ENCODE measurements around the gene HCFC1R1. TPM values are rescaled to one million over a fixed set of nuclear protein-coding genes. Genes with fewer than 3 reads are reported as not detected.

Gene HCFC1R1
- total RNA-seq, 2 donors from 2014 or later: 49.8 to 59.1 TPM

- Histone ChIP-seq H3K9me3 (ENCODE audit: control insufficient read depth, low read length) (no peaks in the 10 kb centered on the region), H3K36me3 (ENCODE audit: control insufficient read depth, insufficient read depth, low read length) (peaks cover 2% of the 10 kb centered on the region), H3K9ac (ENCODE audit: extremely low read depth, low read length, poor library complexity, severe bottlenecking) (no peak overlapping the region), H3K4me1 (ENCODE audit: control insufficient read depth, insufficient read depth, low read length) (peaks cover 33% of the 10 kb centered on the region), H3K4me3 (ENCODE audit: low read length) (no peak overlapping the region), H3K27me3 (ENCODE audit: control insufficient read depth, insufficient read depth, low read length, poor library complexity, severe bottlenecking) (no peaks in the 10 kb centered on the region), H3K27ac (ENCODE audit: low read depth, low read length) (no peak overlapping the region)
- no peak for TF ChIP-seq CTCF (conservative IDR thresholded peaks at IDR 0.05)
- peak overlapping the region; percentile 98 for H3K27ac Mint-ChIP-seq
- 54% methylated on average over 7 to 21 of the region's 21 CpGs for WGBS, 2 experiments (ENCODE audit: insufficient coverage in 1 of 2, insufficient read length in 1 of 2)
- H3K4me3 Mint-ChIP-seq: peak overlapping the region; percentile 51
- no peaks in the 10 kb centered on the region for H3K9me3 Mint-ChIP-seq
- H3K27me3 Mint-ChIP-seq (ENCODE audit: insufficient read depth): peaks cover 21% of the 10 kb centered on the region
- peaks cover 58% of the 10 kb centered on the region for H3K4me1 Mint-ChIP-seq
- H3K36me3 Mint-ChIP-seq (ENCODE audit: low read depth): peaks cover 4% of the 10 kb centered on the region
- peak; percentile 95 for DNase-seq
Observed at GRCh38 chr16:3009568-3010390, 14.0 kb downstream of the HCFC1R1 start.

GRCh38 chr16:3008690-3009037, 15.1 kb downstream of the HCFC1R1 start:
- no peaks in the 10 kb centered on the region for H3K27me3 ChIP-seq (ENCODE audit: control insufficient read depth, insufficient read depth, low read length, poor library complexity, severe bottlenecking)
- DNase-seq: no peak
- peaks cover 16% of the 10 kb centered on the region for H3K27me3 Mint-ChIP-seq (ENCODE audit: insufficient read depth)
- no peak overlapping the region for H3K27ac ChIP-seq (ENCODE audit: low read depth, low read length)
- H3K4me1 ChIP-seq (ENCODE audit: control insufficient read depth, insufficient read depth, low read length): peaks cover 33% of the 10 kb centered on the region
- H3K36me3 ChIP-seq (ENCODE audit: control insufficient read depth, insufficient read depth, low read length): no peaks in the 10 kb centered on the region
- H3K27ac Mint-ChIP-seq: peak overlapping the region; percentile 98
- peaks cover 49% of the 10 kb centered on the region for H3K4me1 Mint-ChIP-seq
- no peaks in the 10 kb centered on the region for H3K9me3 Mint-ChIP-seq
- H3K9me3 ChIP-seq (ENCODE audit: control insufficient read depth, low read length): no peaks in the 10 kb centered on the region
- WGBS, 2 experiments (ENCODE audit: insufficient coverage in 1 of 2, insufficient read length in 1 of 2): 65 to 100% methylated on average over 1 to 4 of the region's 4 CpGs
- peak overlapping the region; percentile 51 for H3K4me3 Mint-ChIP-seq
- no peak overlapping the region for H3K9ac ChIP-seq (ENCODE audit: extremely low read depth, low read length, poor library complexity, severe bottlenecking)
- H3K36me3 Mint-ChIP-seq (ENCODE audit: low read depth): no peaks in the 10 kb centered on the region
- TF ChIP-seq CTCF (conservative IDR thresholded peaks at IDR 0.05): no peak
- H3K4me3 ChIP-seq (ENCODE audit: low read length): no peak overlapping the region

- H3K27me3 Mint-ChIP-seq (ENCODE audit: insufficient read depth): peaks cover 14% of the 10 kb centered on the region
- H3K4me1 Mint-ChIP-seq: peaks cover 44% of the 10 kb centered on the region
- H3K9ac ChIP-seq (ENCODE audit: extremely low read depth, low read length, poor library complexity, severe bottlenecking): no peak overlapping the region
- H3K4me1 ChIP-seq (ENCODE audit: control insufficient read depth, insufficient read depth, low read length): peaks cover 33% of the 10 kb centered on the region
- no peaks in the 10 kb centered on the region for H3K36me3 ChIP-seq (ENCODE audit: control insufficient read depth, insufficient read depth, low read length)
- DNase-seq: peak; percentile 96
- peak overlapping the region; percentile 98 for H3K27ac Mint-ChIP-seq
- H3K36me3 Mint-ChIP-seq (ENCODE audit: low read depth): no peaks in the 10 kb centered on the region
- H3K9me3 Mint-ChIP-seq: no peaks in the 10 kb centered on the region
- H3K9me3 ChIP-seq (ENCODE audit: control insufficient read depth, low read length): no peaks in the 10 kb centered on the region
- H3K4me3 ChIP-seq (ENCODE audit: low read length): peak overlapping the region; percentile 53
- H3K4me3 Mint-ChIP-seq: peak overlapping the region; percentile 51
- peak; percentile 18 for TF ChIP-seq CTCF (conservative IDR thresholded peaks at IDR 0.05)
- no peaks in the 10 kb centered on the region for H3K27me3 ChIP-seq (ENCODE audit: control insufficient read depth, insufficient read depth, low read length, poor library complexity, severe bottlenecking)
- no peak overlapping the region for H3K27ac ChIP-seq (ENCODE audit: low read depth, low read length)
- WGBS, 2 experiments (ENCODE audit: insufficient coverage in 1 of 2, insufficient read length in 1 of 2): 17 to 19% methylated on average over 6 to 16 of the region's 17 CpGs
Observed at GRCh38 chr16:3007957-3008689, 15.6 kb downstream of the HCFC1R1 start.
